Activated naive CD8-positive, alpha-beta T cell (primary cell): ENCODE measurements around the gene C4orf51.

Experiments
- H3K27ac Mint-ChIP-seq: one replicate; pipeline ENCODE4 v1.8.0; 2021; ENCODE audit warnings: mixed read lengths
- H3K27me3 Mint-ChIP-seq: one replicate; pipeline ENCODE4 v1.8.0; 2021; ENCODE audit warnings: mixed read lengths
- H3K36me3 Mint-ChIP-seq: one replicate; pipeline ENCODE4 v1.8.0; 2021; ENCODE audit warnings: mixed read lengths
- H3K4me1 Mint-ChIP-seq: one replicate; pipeline ENCODE4 v1.8.0; 2021; ENCODE audit warnings: low read depth, mixed read lengths
- H3K4me3 Mint-ChIP-seq: one replicate; pipeline ENCODE4 v1.8.0; 2021; ENCODE audit warnings: mild to moderate bottlenecking, mixed read lengths
- H3K9me3 Mint-ChIP-seq: one replicate; pipeline ENCODE4 v1.8.0; 2021; ENCODE audit warnings: low read depth, mixed read lengths

Gene C4orf51

DNA sequence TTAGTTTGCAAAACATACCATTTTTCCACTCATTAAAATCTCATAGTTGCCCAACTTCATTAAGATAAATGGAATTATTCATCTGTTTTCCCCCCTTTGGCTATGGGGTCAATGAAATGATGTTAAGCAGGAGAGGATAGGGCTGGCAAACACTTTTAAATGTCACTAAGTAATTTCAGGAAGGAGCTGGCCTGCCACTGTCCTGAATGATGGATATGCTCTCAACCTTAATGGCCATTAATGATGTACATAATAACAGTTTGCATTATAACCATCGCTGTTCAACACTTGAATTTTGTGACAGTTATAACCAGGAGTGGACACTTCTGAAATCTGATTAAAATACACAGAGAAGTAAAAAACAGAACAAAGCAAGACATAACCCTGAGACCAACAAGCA lies 77.2 kb downstream of the C4orf51 start:
- peaks cover 20% of the 10 kb centered on the region for H3K4me1 Mint-ChIP-seq
- H3K4me3 Mint-ChIP-seq: no peak overlapping the region
- H3K27me3 Mint-ChIP-seq: no peaks in the 10 kb centered on the region
- H3K36me3 Mint-ChIP-seq: peaks cover 26% of the 10 kb centered on the region
- no peak overlapping the region for H3K27ac Mint-ChIP-seq
- no peaks in the 10 kb centered on the region for H3K9me3 Mint-ChIP-seq

DNA sequence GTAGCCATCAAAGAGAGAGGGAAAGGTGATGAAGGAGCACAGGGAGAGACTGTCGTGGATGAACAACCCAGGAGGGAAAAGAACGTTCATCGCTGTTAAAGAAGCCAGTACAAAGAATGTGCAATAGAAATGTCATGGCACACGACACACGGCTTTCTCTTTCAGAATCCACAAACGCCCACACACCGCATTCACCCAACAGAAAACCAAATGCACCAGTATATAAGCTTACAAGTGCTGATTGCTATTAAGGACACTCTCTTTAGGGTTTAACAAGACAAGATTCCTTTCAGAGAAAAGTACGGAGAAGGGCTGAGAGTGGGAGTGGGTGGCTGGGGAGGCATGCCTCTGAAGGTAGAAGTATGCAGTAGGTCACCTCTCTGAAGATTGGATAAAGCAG lies 80.2 kb downstream of the C4orf51 start:
- H3K27me3 Mint-ChIP-seq: no peaks in the 10 kb centered on the region
- H3K9me3 Mint-ChIP-seq: no peaks in the 10 kb centered on the region
- H3K36me3 Mint-ChIP-seq: peaks cover 44% of the 10 kb centered on the region
- peaks cover 20% of the 10 kb centered on the region for H3K4me1 Mint-ChIP-seq
- H3K4me3 Mint-ChIP-seq: no peak overlapping the region
- H3K27ac Mint-ChIP-seq: peak overlapping the region; percentile 35

DNA sequence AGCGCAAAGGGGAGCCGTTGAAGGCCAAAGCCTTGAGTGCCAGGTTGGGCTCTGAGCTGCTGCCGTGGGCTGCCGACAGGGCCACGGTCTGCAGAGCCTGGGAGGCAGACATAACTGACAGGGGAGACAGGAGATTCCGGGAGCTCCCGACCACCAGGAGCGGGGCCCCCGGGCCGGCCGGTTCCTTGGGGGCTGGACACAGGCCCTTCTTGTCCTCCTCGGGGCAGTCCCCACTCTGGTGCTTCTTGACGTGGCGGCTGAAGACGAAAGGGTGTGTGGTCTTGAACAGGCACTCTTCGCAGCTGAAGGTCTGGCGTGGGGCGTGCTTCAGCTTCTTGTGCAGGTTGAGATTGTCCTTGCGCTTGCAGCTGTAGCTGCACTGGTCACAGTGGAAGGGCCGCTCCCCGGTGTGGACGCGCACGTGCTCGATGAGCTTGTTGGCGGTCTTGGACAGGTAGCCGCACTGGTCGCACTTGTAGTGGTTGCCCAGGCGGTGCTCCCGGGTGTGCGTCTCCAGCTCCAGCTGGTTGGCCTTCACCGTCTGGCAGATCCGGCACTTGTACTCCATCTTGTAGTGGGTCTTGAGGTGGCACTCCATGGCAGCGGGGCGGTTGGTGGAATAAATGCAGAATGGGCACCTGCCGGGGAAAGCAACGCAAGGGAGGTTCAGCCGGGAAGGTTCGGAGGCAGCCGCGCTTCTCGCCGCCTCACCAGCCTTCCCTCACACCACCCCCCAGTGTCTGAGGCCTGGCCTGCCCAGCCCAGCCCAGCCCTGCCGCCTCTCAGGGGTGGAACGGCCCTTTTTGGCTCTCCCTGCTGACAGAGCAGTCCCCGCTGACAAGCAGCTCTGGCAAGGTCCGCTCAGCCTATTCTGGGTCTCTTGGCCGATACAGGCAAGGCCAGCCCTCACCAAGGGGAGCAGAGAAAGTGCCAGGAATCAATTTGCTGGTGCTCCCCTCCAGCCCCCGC lies 81.3 kb downstream of the C4orf51 start:
- peaks cover 14% of the 10 kb centered on the region for H3K4me1 Mint-ChIP-seq
- no peak overlapping the region for H3K4me3 Mint-ChIP-seq
- H3K9me3 Mint-ChIP-seq: no peaks in the 10 kb centered on the region
- H3K27me3 Mint-ChIP-seq: no peaks in the 10 kb centered on the region
- peaks cover 40% of the 10 kb centered on the region for H3K36me3 Mint-ChIP-seq
- H3K27ac Mint-ChIP-seq: peak overlapping the region; percentile 54

DNA sequence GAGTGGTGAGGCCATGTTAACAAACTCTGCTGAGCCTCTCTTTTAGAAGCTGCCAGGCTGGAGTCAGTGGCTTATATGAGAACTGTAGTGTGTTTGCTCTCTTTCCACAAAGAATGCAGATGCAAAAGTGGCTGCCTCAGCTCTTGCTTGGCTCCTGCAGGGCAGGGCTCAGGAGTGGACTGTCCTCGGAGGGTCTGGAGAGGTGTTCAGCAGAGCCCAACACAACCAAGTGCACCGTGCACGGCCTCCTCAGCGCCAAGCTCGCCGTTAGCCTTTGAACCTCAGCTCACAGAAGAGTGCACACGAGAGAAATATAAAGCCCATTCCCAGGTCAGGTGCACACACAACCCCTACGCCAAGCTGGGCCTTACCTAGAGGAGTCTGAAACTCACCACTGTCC lies 82.8 kb downstream of the C4orf51 start:
- H3K27ac Mint-ChIP-seq: no peak overlapping the region
- peaks cover 50% of the 10 kb centered on the region for H3K36me3 Mint-ChIP-seq
- H3K4me1 Mint-ChIP-seq: peaks cover 25% of the 10 kb centered on the region
- H3K27me3 Mint-ChIP-seq: no peaks in the 10 kb centered on the region
- no peak overlapping the region for H3K4me3 Mint-ChIP-seq
- no peaks in the 10 kb centered on the region for H3K9me3 Mint-ChIP-seq

DNA sequence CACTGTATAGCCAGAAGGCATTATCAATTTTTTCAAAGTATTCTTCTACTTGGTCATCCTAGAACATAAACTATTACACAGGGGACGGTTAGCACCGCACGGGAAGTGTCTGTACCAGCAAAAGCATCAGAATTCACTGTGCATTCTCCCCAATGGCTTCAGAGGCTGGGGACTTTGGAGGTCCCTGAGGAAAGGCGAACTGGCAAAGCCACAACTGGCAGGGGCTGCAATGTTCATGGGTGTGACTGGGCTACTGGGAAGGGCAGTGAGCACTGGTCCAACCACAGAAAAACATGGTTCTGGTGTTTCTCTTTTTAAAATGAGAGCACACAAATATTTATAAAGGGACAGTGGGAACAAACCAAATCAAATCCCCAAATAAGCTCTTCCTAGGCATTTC lies 83.5 kb downstream of the C4orf51 start:
- Mint-ChIP-seq H3K9me3 (no peaks in the 10 kb centered on the region), H3K4me1 (peaks cover 25% of the 10 kb centered on the region), H3K27me3 (no peaks in the 10 kb centered on the region), H3K27ac (peak overlapping the region; percentile 47), H3K4me3 (no peak overlapping the region), H3K36me3 (peaks cover 49% of the 10 kb centered on the region)

DNA sequence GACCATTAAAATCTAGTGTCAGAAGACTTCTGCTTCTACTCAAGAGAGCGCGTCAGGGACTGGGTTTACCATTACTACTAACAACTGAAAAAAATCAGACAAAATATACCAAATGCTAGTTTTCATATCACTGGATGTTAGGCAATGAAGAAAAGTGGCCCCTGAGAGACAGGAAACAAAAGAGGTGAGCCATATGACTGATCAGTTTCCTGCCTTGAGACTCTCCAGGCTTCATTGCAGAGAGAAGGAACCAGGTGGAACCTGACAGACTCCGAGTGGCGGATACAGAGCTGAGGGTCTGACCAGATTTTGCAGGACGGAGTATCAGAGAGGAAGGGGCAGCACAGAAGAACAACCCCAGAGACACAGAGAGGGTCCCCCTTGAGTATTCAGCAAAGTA lies 86.3 kb downstream of the C4orf51 start:
- H3K27me3 Mint-ChIP-seq: no peaks in the 10 kb centered on the region
- no peak overlapping the region for H3K4me3 Mint-ChIP-seq
- H3K4me1 Mint-ChIP-seq: peaks cover 14% of the 10 kb centered on the region
- no peaks in the 10 kb centered on the region for H3K9me3 Mint-ChIP-seq
- peaks cover 38% of the 10 kb centered on the region for H3K36me3 Mint-ChIP-seq
- no peak overlapping the region for H3K27ac Mint-ChIP-seq

DNA sequence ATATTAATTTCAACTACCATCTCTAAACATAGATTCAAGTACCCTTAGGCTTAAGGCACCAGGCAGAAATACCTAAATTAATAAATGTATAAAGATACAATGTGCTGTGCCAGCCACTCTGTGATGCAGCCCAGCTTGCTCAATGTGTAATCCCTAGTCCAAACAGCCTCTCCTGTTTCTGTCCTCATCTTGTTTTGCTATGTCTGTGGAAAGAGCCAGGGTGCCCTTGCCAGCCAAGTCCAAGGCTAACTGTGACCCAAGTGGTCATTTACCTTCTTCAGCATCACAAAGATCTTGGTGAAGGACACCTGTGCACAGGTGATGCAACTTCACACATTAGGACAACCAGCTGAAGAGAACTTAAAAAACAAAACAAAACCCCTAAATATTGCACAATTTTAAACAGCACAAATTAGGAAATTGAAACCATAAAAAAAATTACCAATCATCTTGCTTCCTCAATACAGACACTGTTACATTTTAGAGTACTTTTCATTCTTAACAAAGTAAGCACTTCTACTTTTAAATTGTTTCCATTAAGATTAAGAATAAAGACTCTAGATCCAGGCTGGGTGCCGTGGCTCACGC lies 89.6 kb downstream of the C4orf51 start:
- no peak overlapping the region for H3K27ac Mint-ChIP-seq
- H3K9me3 Mint-ChIP-seq: no peaks in the 10 kb centered on the region
- H3K36me3 Mint-ChIP-seq: peaks cover 36% of the 10 kb centered on the region
- H3K27me3 Mint-ChIP-seq: no peaks in the 10 kb centered on the region
- peaks cover 14% of the 10 kb centered on the region for H3K4me1 Mint-ChIP-seq
- no peak overlapping the region for H3K4me3 Mint-ChIP-seq

DNA sequence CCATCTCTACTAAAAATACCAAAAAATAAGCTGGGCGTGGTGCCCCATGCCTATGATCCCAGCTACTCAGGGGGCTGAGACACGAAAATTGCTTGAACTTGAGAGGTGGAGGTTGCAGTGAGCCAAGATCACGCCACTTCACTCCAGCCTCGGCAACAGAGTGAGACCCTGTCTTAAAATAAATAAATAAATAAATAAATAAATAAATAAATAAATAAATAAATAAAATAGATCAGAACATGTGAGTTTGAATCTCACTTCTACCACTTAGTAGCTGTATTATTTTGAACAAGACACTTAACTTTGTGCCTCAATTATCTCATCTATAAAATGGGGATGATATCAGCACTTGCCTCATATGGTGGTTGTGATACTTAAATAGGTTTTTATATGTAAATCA lies 90.2 kb downstream of the C4orf51 start:
- Mint-ChIP-seq H3K27me3 (no peaks in the 10 kb centered on the region), H3K9me3 (no peaks in the 10 kb centered on the region), H3K36me3 (peaks cover 32% of the 10 kb centered on the region), H3K4me3 (no peak overlapping the region), H3K27ac (no peak overlapping the region), H3K4me1 (peaks cover 14% of the 10 kb centered on the region)

DNA sequence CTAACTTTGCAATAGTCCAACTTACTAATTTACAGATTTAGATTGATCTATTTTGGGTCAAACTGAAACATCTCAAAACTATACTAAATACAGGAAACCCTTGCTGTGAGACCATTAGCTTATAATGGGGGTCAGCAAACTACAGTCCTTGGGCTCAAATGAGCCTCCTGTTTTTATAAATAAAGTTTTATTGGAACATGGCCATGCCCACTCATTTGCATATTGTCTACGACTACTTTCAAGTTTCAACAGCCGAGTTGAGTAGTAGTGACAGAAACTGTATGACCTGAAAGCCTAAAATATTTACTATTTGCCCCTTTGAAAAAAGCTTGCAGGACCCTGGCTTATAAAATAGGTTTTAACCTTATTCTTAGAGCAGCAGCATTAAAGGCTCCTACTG lies 92.4 kb downstream of the C4orf51 start:
- Mint-ChIP-seq H3K4me3 (no peak overlapping the region), H3K27ac (no peak overlapping the region), H3K4me1 (peaks cover 4% of the 10 kb centered on the region), H3K36me3 (peaks cover 26% of the 10 kb centered on the region), H3K27me3 (no peaks in the 10 kb centered on the region), H3K9me3 (no peaks in the 10 kb centered on the region)

DNA sequence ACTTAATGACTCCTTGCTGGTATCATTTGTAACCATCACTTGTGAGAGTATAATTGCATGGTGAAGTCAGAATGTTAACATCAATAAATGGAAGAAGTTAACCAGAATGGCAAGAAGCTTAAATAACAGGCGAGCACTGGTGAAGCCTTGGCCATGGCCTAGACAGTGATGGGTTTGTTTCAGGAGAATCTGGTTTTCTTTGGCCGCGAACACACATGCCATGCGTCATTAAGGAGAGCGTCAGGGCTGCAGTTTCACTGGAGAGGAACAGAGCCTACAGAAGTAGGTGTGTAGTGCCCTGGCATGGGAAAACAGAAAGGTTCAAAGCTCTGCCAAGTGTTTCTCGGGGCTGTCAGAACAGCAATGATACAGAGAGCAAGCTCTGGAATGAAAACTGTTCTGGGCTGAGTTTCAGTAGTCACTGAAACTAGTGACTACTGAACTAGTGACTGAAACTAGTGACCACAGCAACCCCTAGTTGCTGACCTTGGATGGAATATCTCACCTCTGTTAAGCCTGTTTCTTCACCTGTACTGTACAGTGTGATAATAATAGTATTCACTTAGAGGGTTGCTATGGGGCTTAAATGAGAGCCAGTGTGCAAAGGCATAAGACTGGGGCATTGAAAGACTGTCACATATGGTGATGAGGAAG lies 93.8 kb downstream of the C4orf51 start:
- no peak overlapping the region for H3K4me3 Mint-ChIP-seq
- no peaks in the 10 kb centered on the region for H3K27me3 Mint-ChIP-seq
- H3K27ac Mint-ChIP-seq: peak overlapping the region; percentile 22
- H3K36me3 Mint-ChIP-seq: peaks cover 23% of the 10 kb centered on the region
- H3K4me1 Mint-ChIP-seq: no peaks in the 10 kb centered on the region
- H3K9me3 Mint-ChIP-seq: no peaks in the 10 kb centered on the region

DNA sequence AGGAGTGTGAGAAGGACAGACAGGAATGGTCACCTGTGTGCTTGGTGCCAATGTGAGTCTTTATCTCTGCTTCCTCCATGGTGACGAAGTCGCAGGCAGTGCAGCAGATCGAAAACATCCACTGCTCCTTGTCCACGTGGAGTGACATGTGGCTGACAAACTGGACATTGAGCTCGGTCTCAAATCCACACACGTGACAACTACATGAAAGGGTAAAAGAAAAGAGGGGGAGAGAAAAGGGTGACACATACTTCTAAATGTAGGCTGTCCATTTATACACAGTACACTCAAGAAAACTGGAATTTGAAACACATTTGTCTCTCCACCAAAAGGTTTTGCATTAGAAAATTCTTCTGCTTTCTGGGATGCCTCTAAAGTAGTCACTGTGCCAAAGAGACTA lies 94.5 kb downstream of the C4orf51 start:
- Mint-ChIP-seq H3K9me3 (no peaks in the 10 kb centered on the region), H3K27me3 (no peaks in the 10 kb centered on the region), H3K4me3 (no peak overlapping the region), H3K36me3 (peaks cover 26% of the 10 kb centered on the region), H3K4me1 (no peaks in the 10 kb centered on the region), H3K27ac (no peak overlapping the region)

DNA sequence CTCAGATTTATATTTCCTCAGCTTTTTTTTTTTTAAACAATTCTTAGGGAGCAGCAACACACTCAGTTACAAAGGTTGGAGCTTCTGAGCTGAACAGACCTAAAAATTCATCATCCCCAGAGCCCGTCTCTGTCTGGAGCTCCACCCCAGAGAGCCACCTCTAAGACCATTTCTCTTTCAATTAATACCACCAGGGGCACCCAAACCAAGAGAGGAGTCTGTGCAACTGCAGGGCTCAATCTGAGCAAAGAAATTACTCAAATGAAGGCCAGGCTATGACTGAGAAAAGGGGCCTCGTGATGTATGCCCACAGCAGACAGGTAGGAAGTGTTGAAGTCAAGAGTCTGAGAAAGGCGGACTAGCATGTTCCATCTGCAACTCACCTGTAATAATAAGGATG lies 95.5 kb downstream of the C4orf51 start:
- H3K4me3 Mint-ChIP-seq: no peak overlapping the region
- no peak overlapping the region for H3K27ac Mint-ChIP-seq
- no peaks in the 10 kb centered on the region for H3K9me3 Mint-ChIP-seq
- no peaks in the 10 kb centered on the region for H3K27me3 Mint-ChIP-seq
- peaks cover 26% of the 10 kb centered on the region for H3K36me3 Mint-ChIP-seq
- H3K4me1 Mint-ChIP-seq: no peaks in the 10 kb centered on the region

DNA sequence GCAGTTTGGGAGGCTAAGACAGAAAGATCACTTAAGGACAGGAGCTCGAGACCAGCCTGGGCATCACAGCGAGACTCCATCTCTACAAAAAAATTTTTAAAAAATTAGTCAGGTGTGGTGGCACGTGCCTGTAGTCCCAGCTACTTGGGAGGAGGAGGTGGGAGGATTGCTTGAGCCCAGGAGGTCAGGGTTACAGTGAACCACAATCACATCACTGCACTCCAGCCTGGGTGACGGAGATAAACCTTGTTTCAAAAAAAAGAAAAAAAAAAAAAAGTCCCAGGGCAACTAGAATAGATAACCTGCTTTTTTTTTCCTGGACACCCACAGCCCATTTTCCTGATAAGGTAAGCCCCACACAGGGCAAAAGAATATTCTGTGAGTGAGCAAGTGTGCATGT lies 96.3 kb downstream of the C4orf51 start:
- no peaks in the 10 kb centered on the region for H3K27me3 Mint-ChIP-seq
- no peak overlapping the region for H3K27ac Mint-ChIP-seq
- H3K4me1 Mint-ChIP-seq: no peaks in the 10 kb centered on the region
- H3K36me3 Mint-ChIP-seq: peaks cover 27% of the 10 kb centered on the region
- H3K9me3 Mint-ChIP-seq: no peaks in the 10 kb centered on the region
- no peak overlapping the region for H3K4me3 Mint-ChIP-seq

DNA sequence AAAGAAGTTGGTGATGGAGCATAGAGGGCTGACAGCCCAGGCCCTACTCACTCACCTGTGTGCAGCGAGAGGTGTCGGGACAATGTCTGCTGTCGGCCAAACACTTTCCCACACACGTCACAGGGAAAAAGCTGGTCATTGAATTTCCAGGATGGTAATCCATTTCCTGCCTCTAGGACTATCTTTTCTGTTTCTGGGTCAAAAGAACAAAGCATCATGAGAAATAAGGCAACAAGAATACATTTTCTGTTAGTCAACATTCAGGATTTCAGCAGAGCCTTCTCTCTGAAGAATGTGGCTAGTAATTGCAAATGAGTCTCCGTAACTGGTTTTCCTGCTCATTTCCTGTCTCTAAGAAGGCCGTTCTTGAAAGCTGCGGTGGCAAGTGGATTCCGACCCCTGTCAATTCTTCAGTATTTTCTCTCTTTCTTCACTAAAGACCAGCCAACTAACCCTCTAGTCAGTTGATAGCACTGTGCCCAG lies 99.4 kb downstream of the C4orf51 start:
- no peak overlapping the region for H3K27ac Mint-ChIP-seq
- H3K4me3 Mint-ChIP-seq: no peak overlapping the region
- no peaks in the 10 kb centered on the region for H3K9me3 Mint-ChIP-seq
- no peaks in the 10 kb centered on the region for H3K27me3 Mint-ChIP-seq
- peaks cover 23% of the 10 kb centered on the region for H3K36me3 Mint-ChIP-seq
- H3K4me1 Mint-ChIP-seq: peaks cover 11% of the 10 kb centered on the region

DNA sequence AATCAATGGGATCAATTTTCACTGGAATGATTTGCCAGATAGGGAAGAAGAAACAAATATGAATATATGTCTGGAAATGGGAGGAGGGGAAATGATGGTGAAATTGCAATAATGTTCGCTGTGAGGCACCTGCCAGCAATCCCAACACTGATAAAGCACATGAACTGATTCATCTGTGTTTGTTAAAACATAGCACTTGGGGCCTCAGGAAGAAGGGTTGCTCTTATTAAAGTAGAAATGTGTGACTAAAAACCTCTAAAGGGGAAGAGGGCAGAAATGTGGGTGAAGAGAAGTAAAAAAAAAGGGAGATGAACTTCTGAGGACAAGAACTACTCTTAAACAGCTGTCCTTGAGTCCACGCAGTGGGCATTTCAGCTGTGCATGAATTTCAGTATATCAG lies 101.4 kb downstream of the C4orf51 start:
- Mint-ChIP-seq H3K9me3 (peaks cover 6% of the 10 kb centered on the region), H3K4me1 (peaks cover 18% of the 10 kb centered on the region), H3K27me3 (no peaks in the 10 kb centered on the region), H3K27ac (peak overlapping the region; percentile 13), H3K36me3 (peaks cover 38% of the 10 kb centered on the region), H3K4me3 (no peak overlapping the region)
